Measurements from ENCODE around the gene SCFD1.
"Not testable (repeated sequence)": the region's sequence is repeated elsewhere in the genome, so short reads cannot be mapped to it uniquely, and the experiment has no call there.

The SCFD1 gene

GRCh38 chr14:30632730-30633129 lies 10.6 kb downstream of the SCFD1 start:
- peaks cover 34% of the 10 kb centered on the region for H3K36me3 ChIP-seq
- no peak for TF ChIP-seq CTCF (IDR thresholded peaks at IDR 0.05; ENCODE audit: low read depth, low read length)
- DNase-seq, result no peak
- H3K27ac ChIP-seq, result no peak overlapping the region
- no peaks in the 10 kb centered on the region for H3K9me3 ChIP-seq (ENCODE audit: severe bottlenecking)
- H3K4me3 ChIP-seq (ENCODE audit: low read depth, low read length), result no peak overlapping the region
- no peaks in the 10 kb centered on the region for H3K27me3 ChIP-seq (ENCODE audit: insufficient read depth, low read depth, severe bottlenecking)

- Histone ChIP-seq H3K27ac (no peak overlapping the region), H3K4me3 (ENCODE audit: low read depth, low read length) (no peak overlapping the region), H3K36me3 (peaks cover 25% of the 10 kb centered on the region), H3K27me3 (ENCODE audit: insufficient read depth, low read depth, severe bottlenecking) (no peaks in the 10 kb centered on the region), H3K9me3 (ENCODE audit: severe bottlenecking) (no peaks in the 10 kb centered on the region)
- DNase-seq, result no peak
- no peak for TF ChIP-seq CTCF (IDR thresholded peaks at IDR 0.05; ENCODE audit: low read depth, low read length)
Observed at GRCh38 chr14:30638926-30639325, 16.8 kb downstream of the SCFD1 start.

GRCh38 chr14:30641207-30641606 lies 19.1 kb downstream of the SCFD1 start:
- TF ChIP-seq CTCF (IDR thresholded peaks at IDR 0.05; ENCODE audit: low read depth, low read length), result no peak
- no peak for DNase-seq
- Histone ChIP-seq H3K36me3 (peaks cover 22% of the 10 kb centered on the region), H3K27ac (no peak overlapping the region), H3K27me3 (ENCODE audit: insufficient read depth, low read depth, severe bottlenecking) (no peaks in the 10 kb centered on the region), H3K9me3 (ENCODE audit: severe bottlenecking) (peaks cover 2% of the 10 kb centered on the region), H3K4me3 (ENCODE audit: low read depth, low read length) (no peak overlapping the region)

GRCh38 chr14:30644462-30644861 lies 22.3 kb downstream of the SCFD1 start:
- H3K9me3 ChIP-seq (ENCODE audit: severe bottlenecking); H3K27ac ChIP-seq: not testable (repeated sequence)

GRCh38 chr14:30645600-30645999 lies 23.5 kb downstream of the SCFD1 start:
- Histone ChIP-seq H3K27me3 (ENCODE audit: insufficient read depth, low read depth, severe bottlenecking) (no peaks in the 10 kb centered on the region), H3K9me3 (ENCODE audit: severe bottlenecking) (peaks cover 2% of the 10 kb centered on the region), H3K27ac (no peak overlapping the region), H3K36me3 (peaks cover 24% of the 10 kb centered on the region), H3K4me3 (ENCODE audit: low read depth, low read length) (no peak overlapping the region)
- no peak for DNase-seq
- no peak for TF ChIP-seq CTCF (IDR thresholded peaks at IDR 0.05; ENCODE audit: low read depth, low read length)

More at GRCh38 chr14:30644462-30644861, 22.3 kb downstream of the SCFD1 start:
- not testable (repeated sequence) for H3K27me3 ChIP-seq (ENCODE audit: insufficient read depth, low read depth, severe bottlenecking); DNase-seq; H3K4me3 ChIP-seq (ENCODE audit: low read depth, low read length)
- H3K36me3 ChIP-seq, result peaks cover 19% of the 10 kb centered on the region

GRCh38 chr14:30648471-30648870 lies 26.4 kb downstream of the SCFD1 start:
- Histone ChIP-seq H3K9me3 (ENCODE audit: severe bottlenecking) (peaks cover 2% of the 10 kb centered on the region), H3K36me3 (peaks cover 29% of the 10 kb centered on the region), H3K27ac (no peak overlapping the region), H3K4me3 (ENCODE audit: low read depth, low read length) (no peak overlapping the region), H3K27me3 (ENCODE audit: insufficient read depth, low read depth, severe bottlenecking) (no peaks in the 10 kb centered on the region)
- no peak for TF ChIP-seq CTCF (IDR thresholded peaks at IDR 0.05; ENCODE audit: low read depth, low read length)
- DNase-seq, result no peak

Measured in WERI-Rb-1 (cell line).